ENCODE data around the gene C10orf67. TPM values are rescaled to one million over a fixed set of nuclear protein-coding genes. Genes with fewer than 3 reads are reported as not detected.
"Not testable (repeated sequence)": the region's sequence is repeated elsewhere in the genome, so short reads cannot be mapped to it uniquely, and the experiment has no call there.

The C10orf67 gene
- total RNA-seq, 1 experiment from 2014 or later, result not detected

DNA sequence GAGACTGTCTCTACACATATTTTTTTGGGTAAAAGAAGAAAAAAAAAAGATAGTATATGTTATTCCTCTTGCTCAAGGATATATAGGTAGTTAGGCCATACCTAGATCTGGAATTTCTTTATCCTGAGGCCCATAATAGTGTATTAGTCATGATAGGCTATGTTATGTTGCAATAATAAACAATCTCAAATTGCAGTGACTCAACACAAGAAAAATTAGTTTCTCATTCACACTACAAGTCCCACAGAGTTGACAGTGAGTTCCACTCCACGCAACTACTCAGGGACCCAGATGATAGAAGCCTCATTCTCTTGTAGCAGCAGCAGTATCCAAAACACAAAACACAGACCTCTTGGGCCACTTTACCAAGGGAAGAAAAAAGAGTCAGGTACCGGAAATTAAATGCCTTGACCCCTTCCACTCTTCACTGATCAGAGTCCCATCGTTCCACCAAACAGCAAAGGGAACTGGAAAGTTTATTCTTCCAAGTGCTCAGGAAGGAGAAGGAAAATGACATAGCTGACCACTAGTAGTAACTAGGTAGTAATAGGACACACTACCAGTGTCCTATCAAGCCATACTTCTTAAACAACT is 7.4 kb upstream of the C10orf67 start:
- Histone ChIP-seq H3K4me2 (ENCODE audit: low read length) (no peak overlapping the region), H4K20me1 (ENCODE audit: insufficient read depth) (no peaks in the 10 kb centered on the region), H3K4me3 (replicated peaks in 1 of 2; ENCODE audit: low read depth in 1 of 2, low read length in 2 of 2) (no peak overlapping the region), H3K9me2 (ENCODE audit: insufficient read depth) (no peaks in the 10 kb centered on the region), H3K27ac (ENCODE audit: low read depth, low read length) (no peak overlapping the region), H3K9me3 (ENCODE audit: control insufficient read depth in 1 of 2, insufficient read depth in 1 of 2, low read depth in 1 of 2, low read length in 2 of 2) (no peaks in the 10 kb centered on the region), H3K79me2 (ENCODE audit: insufficient read depth, low read length) (no peaks in the 10 kb centered on the region), H3K36me3 (ENCODE audit: control insufficient read depth in 1 of 2, insufficient read depth in 2 of 2, low read length in 2 of 2) (no peaks in the 10 kb centered on the region), H2AFZ (ENCODE audit: low read depth, low read length, poor library complexity, severe bottlenecking) (no peak overlapping the region), H3K27me3 (ENCODE audit: insufficient read depth, low read length) (no peaks in the 10 kb centered on the region), H3K4me1 (ENCODE audit: control insufficient read depth in 1 of 2, insufficient read depth in 2 of 2, low read length in 2 of 2) (peaks cover 0 to 4% of the 10 kb centered on the region in 2 experiments; a peak in 1 of 4 replicates), H3K9ac (ENCODE audit: low read length) (no peak overlapping the region)
- TF ChIP-seq CEBPB (IDR thresholded peaks at IDR 0.05; ENCODE audit: low read depth) (peak; percentile 79), SIN3A (IDR thresholded peaks at IDR 0.05; ENCODE audit: low read depth) (no peak), JUND (IDR thresholded peaks at IDR 0.05) (no peak), SP1 (IDR thresholded peaks at IDR 0.05; ENCODE audit: low read depth) (no peak), EZH2phosphoT487 (IDR thresholded peaks at IDR 0.05; ENCODE audit: borderline replicate concordance) (no peak)
- CTCF ChIA-PET, result no interaction called here
- no peak for ATAC-seq
- BruUV-seq (replicated peaks), result no TSS peak
- POLR2A ChIA-PET, result no interaction called here
- RAD21 ChIA-PET (ENCODE audit: low non-redundant PET in 1 of 2, low total read pairs in 2 of 2, uncharacterized antibody in 2 of 2, unreplicated experiment in 2 of 2), result no interaction called here
- no peak for DNase-seq (ENCODE audit: low read depth, low spot score)
- intact Hi-C loops (cut with micrococcal nuclease), result no loop called here

DNA sequence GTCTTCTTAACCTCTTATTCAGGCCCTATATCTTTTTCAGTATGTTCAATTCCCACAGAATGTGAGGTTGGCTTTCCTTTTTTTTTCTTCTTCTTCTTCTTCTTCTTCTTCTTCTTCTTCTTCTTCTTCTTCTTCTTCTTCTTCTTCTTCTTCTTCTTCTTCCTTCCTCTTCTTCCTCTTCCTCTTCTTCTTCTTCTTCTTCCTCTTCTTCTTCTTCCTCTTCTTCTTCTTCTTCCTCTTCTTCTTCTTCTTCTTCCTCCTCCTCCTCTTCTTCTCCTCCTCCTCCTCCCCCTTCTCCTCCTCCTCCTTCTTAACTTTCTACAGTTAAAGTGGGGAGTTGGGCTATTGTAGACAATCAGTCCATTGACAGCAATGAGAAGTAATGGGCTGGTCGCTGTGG is 6.1 kb upstream of the C10orf67 start:
- H2AFZ ChIP-seq (ENCODE audit: low read depth, low read length, poor library complexity, severe bottlenecking); ATAC-seq; intact Hi-C loops (cut with micrococcal nuclease); H3K9ac ChIP-seq (ENCODE audit: low read length); H4K20me1 ChIP-seq (ENCODE audit: insufficient read depth); H3K9me2 ChIP-seq (ENCODE audit: insufficient read depth); H3K27ac ChIP-seq (ENCODE audit: low read depth, low read length); RAD21 ChIA-PET (ENCODE audit: low non-redundant PET in 1 of 2, low total read pairs in 2 of 2, uncharacterized antibody in 2 of 2, unreplicated experiment in 2 of 2); CTCF ChIA-PET; H3K4me1 ChIP-seq (ENCODE audit: control insufficient read depth in 1 of 2, insufficient read depth in 2 of 2, low read length in 2 of 2); DNase-seq (ENCODE audit: low read depth, low spot score); H3K36me3 ChIP-seq (ENCODE audit: control insufficient read depth in 1 of 2, insufficient read depth in 2 of 2, low read length in 2 of 2); H3K4me2 ChIP-seq (ENCODE audit: low read length); H3K4me3 ChIP-seq (replicated peaks in 1 of 2; ENCODE audit: low read depth in 1 of 2, low read length in 2 of 2); H3K79me2 ChIP-seq (ENCODE audit: insufficient read depth, low read length); H3K27me3 ChIP-seq (ENCODE audit: insufficient read depth, low read length); POLR2A ChIA-PET; H3K9me3 ChIP-seq (ENCODE audit: control insufficient read depth in 1 of 2, insufficient read depth in 1 of 2, low read depth in 1 of 2, low read length in 2 of 2); BruUV-seq (replicated peaks): not testable (repeated sequence)

Measured in HCT116 (cell line).